ENCODE measurements around the gene NOTCH2.

NOTCH2 gene

GRCh38 chr1:119869995-119870394 lies 199.5 kb downstream of the NOTCH2 start:
- DNase-seq = no peak

- no peak for DNase-seq
Measured at GRCh38 chr1:119868176-119868575, 201.3 kb downstream of the NOTCH2 start.

- no peak for DNase-seq
Measured at GRCh38 chr1:119866451-119866850, 203.0 kb downstream of the NOTCH2 start.

GRCh38 chr1:119865627-119866026 lies 203.8 kb downstream of the NOTCH2 start:
- DNase-seq = no peak

GRCh38 chr1:119862276-119862675 lies 207.2 kb downstream of the NOTCH2 start:
- no peak for DNase-seq
